ENCODE data around the gene GGPS1.

DNA sequence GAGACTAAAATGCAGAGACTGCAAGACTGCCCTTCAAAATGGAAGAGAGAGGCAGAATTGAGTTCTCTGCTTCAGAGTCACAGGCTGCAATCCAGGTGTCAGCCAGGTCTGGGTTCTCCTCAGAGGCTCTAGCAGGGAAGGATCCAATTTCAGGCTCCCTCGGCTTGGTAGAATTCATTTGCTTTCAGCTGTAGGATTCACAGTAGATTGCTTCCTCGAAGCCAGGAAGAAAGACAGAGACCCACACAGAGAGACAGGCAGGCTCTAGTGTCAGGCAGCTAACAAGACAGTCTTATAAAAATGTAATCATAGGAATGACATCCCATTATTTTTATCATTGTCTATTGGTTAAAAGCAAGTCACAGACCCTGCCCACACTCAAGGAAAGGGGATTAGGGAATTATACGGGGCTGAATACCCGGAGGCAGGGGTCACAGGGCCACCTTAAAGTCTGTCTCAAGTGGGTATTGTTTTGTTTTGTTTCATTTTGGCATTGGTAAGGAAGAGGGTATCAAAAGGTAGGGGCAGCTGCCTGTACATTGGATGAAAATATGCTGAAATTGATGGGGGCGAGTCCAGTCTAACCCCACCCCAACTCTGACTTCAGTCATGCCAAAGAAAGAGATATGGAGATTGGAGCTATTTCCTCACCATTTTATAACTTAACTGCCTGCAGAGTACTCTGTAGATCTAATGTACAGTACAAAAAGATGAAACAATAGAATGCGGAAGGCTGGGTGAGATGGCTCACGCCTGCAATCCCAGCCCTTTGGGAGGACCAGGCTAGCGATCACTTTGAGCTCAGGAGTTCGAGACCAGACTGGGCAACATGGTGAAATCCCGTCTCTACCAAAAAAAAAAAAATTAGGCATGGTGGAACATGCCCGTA is 29.4 kb downstream of the GGPS1 start:
- TF ChIP-seq, protein P1, sequence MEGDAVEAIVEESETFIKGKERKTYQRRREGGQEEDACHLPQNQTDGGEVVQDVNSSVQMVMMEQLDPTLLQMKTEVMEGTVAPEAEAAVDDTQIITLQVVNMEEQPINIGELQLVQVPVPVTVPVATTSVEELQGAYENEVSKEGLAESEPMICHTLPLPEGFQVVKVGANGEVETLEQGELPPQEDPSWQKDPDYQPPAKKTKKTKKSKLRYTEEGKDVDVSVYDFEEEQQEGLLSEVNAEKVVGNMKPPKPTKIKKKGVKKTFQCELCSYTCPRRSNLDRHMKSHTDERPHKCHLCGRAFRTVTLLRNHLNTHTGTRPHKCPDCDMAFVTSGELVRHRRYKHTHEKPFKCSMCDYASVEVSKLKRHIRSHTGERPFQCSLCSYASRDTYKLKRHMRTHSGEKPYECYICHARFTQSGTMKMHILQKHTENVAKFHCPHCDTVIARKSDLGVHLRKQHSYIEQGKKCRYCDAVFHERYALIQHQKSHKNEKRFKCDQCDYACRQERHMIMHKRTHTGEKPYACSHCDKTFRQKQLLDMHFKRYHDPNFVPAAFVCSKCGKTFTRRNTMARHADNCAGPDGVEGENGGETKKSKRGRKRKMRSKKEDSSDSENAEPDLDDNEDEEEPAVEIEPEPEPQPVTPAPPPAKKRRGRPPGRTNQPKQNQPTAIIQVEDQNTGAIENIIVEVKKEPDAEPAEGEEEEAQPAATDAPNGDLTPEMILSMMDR (IDR thresholded peaks at IDR 0.05) = no peak
- no peak for TF ChIP-seq EZH2phosphoT487 (IDR thresholded peaks at IDR 0.05)
